Measurements from ENCODE around the gene CSNK1D. TPM values are rescaled to one million over a fixed set of nuclear protein-coding genes. Genes with fewer than 3 reads are reported as not detected.
A peak's percentile ranks its signal among the peaks of the same experiment; 100 is the strongest.

The CSNK1D gene
- total and polyA plus RNA-seq, 10 of the 15 experiments (the other 5 are each of a cell fraction or from before 2014, with no cell fraction given), result 5.7 to 105 (median 58.1) TPM

DNA sequence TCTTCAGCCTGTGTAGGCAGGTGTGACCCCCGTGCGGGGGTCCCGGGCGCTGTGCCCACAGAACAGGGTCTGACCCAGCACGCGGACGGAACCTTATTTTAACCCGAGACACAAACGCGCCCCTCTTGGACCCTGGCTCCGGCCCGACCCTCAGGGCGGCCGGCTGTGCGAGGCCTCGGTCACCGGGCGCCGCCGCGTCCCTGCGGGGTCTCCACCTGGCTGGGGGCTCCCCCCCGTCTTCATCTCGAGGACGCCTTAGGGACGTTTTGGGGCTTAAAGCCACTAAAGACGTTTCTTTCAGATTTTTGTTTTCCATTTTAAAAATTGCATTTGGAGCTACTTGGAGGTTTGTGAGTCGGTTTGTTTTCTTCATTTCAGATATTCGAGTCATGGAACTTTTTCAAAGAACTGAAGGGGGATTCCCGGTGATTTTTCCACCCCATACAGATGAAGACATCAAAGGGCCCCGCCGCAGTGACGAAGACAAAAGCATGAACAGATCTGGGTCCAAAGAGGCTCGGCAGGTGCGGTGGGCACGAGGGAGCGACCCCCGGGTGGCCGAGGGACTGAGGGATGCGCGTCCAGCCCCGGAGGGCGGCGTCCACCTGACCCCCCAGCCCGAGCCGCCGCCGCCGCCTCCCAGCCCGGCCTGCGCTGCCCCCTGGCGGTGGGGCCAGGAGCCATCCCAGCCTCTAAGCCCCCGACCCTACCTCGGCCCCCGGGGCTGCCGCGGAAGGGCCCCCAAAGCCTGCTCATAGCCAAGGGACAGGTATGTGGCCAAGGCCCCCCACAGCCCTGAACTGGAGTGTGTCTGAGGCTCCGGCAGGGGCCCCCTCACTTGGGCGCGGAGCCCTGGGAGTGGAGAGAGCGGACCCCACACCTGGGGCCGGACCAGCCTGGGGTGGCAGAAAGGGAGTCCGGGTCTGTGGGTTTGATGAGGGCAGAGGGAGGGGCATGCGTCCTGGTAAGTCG, 47.7 kb upstream of the CSNK1D start (continued):
- TF ChIP-seq, protein P1, sequence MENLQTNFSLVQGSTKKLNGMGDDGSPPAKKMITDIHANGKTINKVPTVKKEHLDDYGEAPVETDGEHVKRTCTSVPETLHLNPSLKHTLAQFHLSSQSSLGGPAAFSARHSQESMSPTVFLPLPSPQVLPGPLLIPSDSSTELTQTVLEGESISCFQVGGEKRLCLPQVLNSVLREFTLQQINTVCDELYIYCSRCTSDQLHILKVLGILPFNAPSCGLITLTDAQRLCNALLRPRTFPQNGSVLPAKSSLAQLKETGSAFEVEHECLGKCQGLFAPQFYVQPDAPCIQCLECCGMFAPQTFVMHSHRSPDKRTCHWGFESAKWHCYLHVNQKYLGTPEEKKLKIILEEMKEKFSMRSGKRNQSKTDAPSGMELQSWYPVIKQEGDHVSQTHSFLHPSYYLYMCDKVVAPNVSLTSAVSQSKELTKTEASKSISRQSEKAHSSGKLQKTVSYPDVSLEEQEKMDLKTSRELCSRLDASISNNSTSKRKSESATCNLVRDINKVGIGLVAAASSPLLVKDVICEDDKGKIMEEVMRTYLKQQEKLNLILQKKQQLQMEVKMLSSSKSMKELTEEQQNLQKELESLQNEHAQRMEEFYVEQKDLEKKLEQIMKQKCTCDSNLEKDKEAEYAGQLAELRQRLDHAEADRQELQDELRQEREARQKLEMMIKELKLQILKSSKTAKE (IDR thresholded peaks at IDR 0.05; ENCODE audit: low read depth, poor library complexity, severe bottlenecking), result no peak
- TF ChIP-seq SMC3 (IDR thresholded peaks at IDR 0.05; ENCODE audit: borderline replicate concordance, low read length) (peak; percentile 77), ZNF274 (IDR thresholded peaks at IDR 0.05; ENCODE audit: insufficient read depth, insufficient read length) (no peak), PAX8 (IDR thresholded peaks at IDR 0.05) (no peak), CREM (IDR thresholded peaks at IDR 0.05; ENCODE audit: low read depth) (no peak), RAD51 (IDR thresholded peaks at IDR 0.05) (no peak), MYB (IDR thresholded peaks at IDR 0.05; ENCODE audit: borderline replicate concordance, low read depth, low read length) (no peak), NFXL1 (IDR thresholded peaks at IDR 0.05; ENCODE audit: borderline replicate concordance) (no peak), HDAC2 (IDR thresholded peaks at IDR 0.05) (no peak), MYC (IDR thresholded peaks at IDR 0.05; ENCODE audit: insufficient read depth, insufficient read length, insufficient replicate concordance, low read length, severe bottlenecking) (no peak), MEF2B (IDR thresholded peaks at IDR 0.05; ENCODE audit: partially characterized antibody, poor library complexity, severe bottlenecking) (peak; percentile 42), ATF7 (IDR thresholded peaks at IDR 0.05; ENCODE audit: low read depth) (no peak), BHLHE40 (IDR thresholded peaks at IDR 0.05; ENCODE audit: borderline replicate concordance in 1 of 2, low read depth in 2 of 2, low read length in 1 of 2) (peak in 1 of 2 experiments; percentile 68; a peak in 2 of 4 replicates), SIN3A (IDR thresholded peaks at IDR 0.05; ENCODE audit: low read depth, low read length) (peak; percentile 42; the same call in 1 of the 2 replicates), LARP7 (IDR thresholded peaks at IDR 0.05) (peak; percentile 78), BRCA1 (IDR thresholded peaks at IDR 0.05; ENCODE audit: low read depth, low read length) (no peak), CHD4 (IDR thresholded peaks at IDR 0.05) (no peak), TBL1XR1 (IDR thresholded peaks at IDR 0.05; ENCODE audit: low read depth, low read length) (no peak), RBBP5 (conservative IDR thresholded peaks at IDR 0.05) (no peak), CBX3 (IDR thresholded peaks at IDR 0.05; ENCODE audit: borderline replicate concordance, low read depth) (no peak), PAX5 (IDR thresholded peaks at IDR 0.05; ENCODE audit: borderline replicate concordance, low read depth, low read length) (no peak)
- TF ChIP-seq, protein P2, sequence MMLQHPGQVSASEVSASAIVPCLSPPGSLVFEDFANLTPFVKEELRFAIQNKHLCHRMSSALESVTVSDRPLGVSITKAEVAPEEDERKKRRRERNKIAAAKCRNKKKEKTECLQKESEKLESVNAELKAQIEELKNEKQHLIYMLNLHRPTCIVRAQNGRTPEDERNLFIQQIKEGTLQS (IDR thresholded peaks at IDR 0.05; ENCODE audit: borderline replicate concordance, extremely low read depth, low read depth, low read length), result no peak
- TF ChIP-seq, protein P3, sequence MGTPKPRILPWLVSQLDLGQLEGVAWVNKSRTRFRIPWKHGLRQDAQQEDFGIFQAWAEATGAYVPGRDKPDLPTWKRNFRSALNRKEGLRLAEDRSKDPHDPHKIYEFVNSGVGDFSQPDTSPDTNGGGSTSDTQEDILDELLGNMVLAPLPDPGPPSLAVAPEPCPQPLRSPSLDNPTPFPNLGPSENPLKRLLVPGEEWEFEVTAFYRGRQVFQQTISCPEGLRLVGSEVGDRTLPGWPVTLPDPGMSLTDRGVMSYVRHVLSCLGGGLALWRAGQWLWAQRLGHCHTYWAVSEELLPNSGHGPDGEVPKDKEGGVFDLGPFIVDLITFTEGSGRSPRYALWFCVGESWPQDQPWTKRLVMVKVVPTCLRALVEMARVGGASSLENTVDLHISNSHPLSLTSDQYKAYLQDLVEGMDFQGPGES (IDR thresholded peaks at IDR 0.05), result no peak
- TF ChIP-seq, protein P4, sequence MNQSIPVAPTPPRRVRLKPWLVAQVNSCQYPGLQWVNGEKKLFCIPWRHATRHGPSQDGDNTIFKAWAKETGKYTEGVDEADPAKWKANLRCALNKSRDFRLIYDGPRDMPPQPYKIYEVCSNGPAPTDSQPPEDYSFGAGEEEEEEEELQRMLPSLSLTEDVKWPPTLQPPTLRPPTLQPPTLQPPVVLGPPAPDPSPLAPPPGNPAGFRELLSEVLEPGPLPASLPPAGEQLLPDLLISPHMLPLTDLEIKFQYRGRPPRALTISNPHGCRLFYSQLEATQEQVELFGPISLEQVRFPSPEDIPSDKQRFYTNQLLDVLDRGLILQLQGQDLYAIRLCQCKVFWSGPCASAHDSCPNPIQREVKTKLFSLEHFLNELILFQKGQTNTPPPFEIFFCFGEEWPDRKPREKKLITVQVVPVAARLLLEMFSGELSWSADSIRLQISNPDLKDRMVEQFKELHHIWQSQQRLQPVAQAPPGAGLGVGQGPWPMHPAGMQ (IDR thresholded peaks at IDR 0.05; ENCODE audit: borderline replicate concordance), result no peak
- TF ChIP-seq, protein P5, sequence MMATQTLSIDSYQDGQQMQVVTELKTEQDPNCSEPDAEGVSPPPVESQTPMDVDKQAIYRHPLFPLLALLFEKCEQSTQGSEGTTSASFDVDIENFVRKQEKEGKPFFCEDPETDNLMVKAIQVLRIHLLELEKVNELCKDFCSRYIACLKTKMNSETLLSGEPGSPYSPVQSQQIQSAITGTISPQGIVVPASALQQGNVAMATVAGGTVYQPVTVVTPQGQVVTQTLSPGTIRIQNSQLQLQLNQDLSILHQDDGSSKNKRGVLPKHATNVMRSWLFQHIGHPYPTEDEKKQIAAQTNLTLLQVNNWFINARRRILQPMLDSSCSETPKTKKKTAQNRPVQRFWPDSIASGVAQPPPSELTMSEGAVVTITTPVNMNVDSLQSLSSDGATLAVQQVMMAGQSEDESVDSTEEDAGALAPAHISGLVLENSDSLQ (IDR thresholded peaks at IDR 0.05), result no peak

All from GM12878 (cell line).